ENCODE measurements around the gene SLITRK4. TPM values are rescaled to one million over a fixed set of nuclear protein-coding genes. Genes with fewer than 3 reads are reported as not detected.

Gene SLITRK4
- total RNA-seq, 1 experiment from 2014 or later: 0.35 TPM

- H3K4me1 Mint-ChIP-seq (ENCODE audit: insufficient read depth, unreplicated experiment): peaks cover 6% of the 10 kb centered on the region
- no peak overlapping the region for H3K4me3 Mint-ChIP-seq (ENCODE audit: unreplicated experiment)
- ChIA-PET POLR2A (interaction anchor here (1.3 kb wide), 1 partner anchor 15 kb away, joined by 3 read pairs; no protein-coding TSS in a partner anchor), CTCF (interaction anchor here (0.9 kb wide), 1 partner anchor 8 kb away, joined by 3 read pairs; no protein-coding TSS in a partner anchor)
- no peak for DNase-seq (ENCODE audit: unreplicated experiment)
- no peak overlapping the region for H3K27ac Mint-ChIP-seq (ENCODE audit: low read depth, unreplicated experiment)
- H3K36me3 Mint-ChIP-seq (ENCODE audit: insufficient read depth, unreplicated experiment): peaks cover 6% of the 10 kb centered on the region
- TF ChIP-seq, protein P1, sequence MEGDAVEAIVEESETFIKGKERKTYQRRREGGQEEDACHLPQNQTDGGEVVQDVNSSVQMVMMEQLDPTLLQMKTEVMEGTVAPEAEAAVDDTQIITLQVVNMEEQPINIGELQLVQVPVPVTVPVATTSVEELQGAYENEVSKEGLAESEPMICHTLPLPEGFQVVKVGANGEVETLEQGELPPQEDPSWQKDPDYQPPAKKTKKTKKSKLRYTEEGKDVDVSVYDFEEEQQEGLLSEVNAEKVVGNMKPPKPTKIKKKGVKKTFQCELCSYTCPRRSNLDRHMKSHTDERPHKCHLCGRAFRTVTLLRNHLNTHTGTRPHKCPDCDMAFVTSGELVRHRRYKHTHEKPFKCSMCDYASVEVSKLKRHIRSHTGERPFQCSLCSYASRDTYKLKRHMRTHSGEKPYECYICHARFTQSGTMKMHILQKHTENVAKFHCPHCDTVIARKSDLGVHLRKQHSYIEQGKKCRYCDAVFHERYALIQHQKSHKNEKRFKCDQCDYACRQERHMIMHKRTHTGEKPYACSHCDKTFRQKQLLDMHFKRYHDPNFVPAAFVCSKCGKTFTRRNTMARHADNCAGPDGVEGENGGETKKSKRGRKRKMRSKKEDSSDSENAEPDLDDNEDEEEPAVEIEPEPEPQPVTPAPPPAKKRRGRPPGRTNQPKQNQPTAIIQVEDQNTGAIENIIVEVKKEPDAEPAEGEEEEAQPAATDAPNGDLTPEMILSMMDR (IDR thresholded peaks at IDR 0.05; ENCODE audit: unreplicated experiment): no peak
- intact Hi-C loops (cut with micrococcal nuclease): no loop called here
- no peaks in the 10 kb centered on the region for H3K27me3 Mint-ChIP-seq (ENCODE audit: insufficient read depth, unreplicated experiment)
- no peaks in the 10 kb centered on the region for H3K9me3 Mint-ChIP-seq (ENCODE audit: unreplicated experiment)
- no TSS peak for BruUV-seq (replicated peaks)
These were observed 14.6 kb downstream of the SLITRK4 start for GRCh38 chrX:143621276-143621675.

- H3K4me1 Mint-ChIP-seq (ENCODE audit: insufficient read depth, unreplicated experiment): peaks cover 6% of the 10 kb centered on the region
- ChIA-PET POLR2A (no interaction called here), CTCF (interaction anchor here (1.2 kb wide), 1 partner anchor 49 kb away, joined by 3 read pairs; no protein-coding TSS in a partner anchor)
- H3K36me3 Mint-ChIP-seq (ENCODE audit: insufficient read depth, unreplicated experiment): no peaks in the 10 kb centered on the region
- intact Hi-C loops (cut with micrococcal nuclease): no loop called here
- no peak overlapping the region for H3K4me3 Mint-ChIP-seq (ENCODE audit: unreplicated experiment)
- no peak for DNase-seq (ENCODE audit: unreplicated experiment)
- no peaks in the 10 kb centered on the region for H3K27me3 Mint-ChIP-seq (ENCODE audit: insufficient read depth, unreplicated experiment)
- no peak overlapping the region for H3K27ac Mint-ChIP-seq (ENCODE audit: low read depth, unreplicated experiment)
- TF ChIP-seq, protein P1 (IDR thresholded peaks at IDR 0.05; ENCODE audit: unreplicated experiment): no peak
- BruUV-seq (replicated peaks): no TSS peak
- no peaks in the 10 kb centered on the region for H3K9me3 Mint-ChIP-seq (ENCODE audit: unreplicated experiment)
These were observed 20.1 kb downstream of the SLITRK4 start for GRCh38 chrX:143615851-143616250.

- no peaks in the 10 kb centered on the region for H3K27me3 Mint-ChIP-seq (ENCODE audit: insufficient read depth, unreplicated experiment)
- H3K27ac Mint-ChIP-seq (ENCODE audit: low read depth, unreplicated experiment): no peak overlapping the region
- TF ChIP-seq, protein P1 (IDR thresholded peaks at IDR 0.05; ENCODE audit: unreplicated experiment): no peak
- peaks cover 9% of the 10 kb centered on the region for H3K4me1 Mint-ChIP-seq (ENCODE audit: insufficient read depth, unreplicated experiment)
- CTCF ChIA-PET: no interaction called here
- no peak for DNase-seq (ENCODE audit: unreplicated experiment)
- peaks cover 14% of the 10 kb centered on the region for H3K9me3 Mint-ChIP-seq (ENCODE audit: unreplicated experiment)
- POLR2A ChIA-PET: no interaction called here
- intact Hi-C loops (cut with micrococcal nuclease): no loop called here
- no TSS peak for BruUV-seq (replicated peaks)
- H3K4me3 Mint-ChIP-seq (ENCODE audit: unreplicated experiment): no peak overlapping the region
- no peaks in the 10 kb centered on the region for H3K36me3 Mint-ChIP-seq (ENCODE audit: insufficient read depth, unreplicated experiment)
These were observed 34.1 kb downstream of the SLITRK4 start for GRCh38 chrX:143601809-143602208.

GRCh38 chrX:143581240-143581639 is 54.7 kb downstream of the SLITRK4 start:
- TF ChIP-seq, protein P1 (IDR thresholded peaks at IDR 0.05; ENCODE audit: unreplicated experiment): no peak
- no peak for DNase-seq (ENCODE audit: unreplicated experiment)
- Mint-ChIP-seq H3K27ac (ENCODE audit: low read depth, unreplicated experiment) (no peak overlapping the region), H3K36me3 (ENCODE audit: insufficient read depth, unreplicated experiment) (no peaks in the 10 kb centered on the region), H3K4me1 (ENCODE audit: insufficient read depth, unreplicated experiment) (no peaks in the 10 kb centered on the region), H3K27me3 (ENCODE audit: insufficient read depth, unreplicated experiment) (no peaks in the 10 kb centered on the region), H3K4me3 (ENCODE audit: unreplicated experiment) (no peak overlapping the region), H3K9me3 (ENCODE audit: unreplicated experiment) (peaks cover 9% of the 10 kb centered on the region)
- ChIA-PET POLR2A (interaction anchor here (0.6 kb wide), 1 partner anchor 1005 kb away, joined by 3 read pairs; no protein-coding TSS in a partner anchor), CTCF (no interaction called here)
- no TSS peak for BruUV-seq (replicated peaks)
- intact Hi-C loops (cut with micrococcal nuclease): no loop called here
